GM12878 (cell line): ENCODE results near the gene CYB5R3. TPM values are rescaled to one million over a fixed set of nuclear protein-coding genes. Genes with fewer than 3 reads are reported as not detected.

Experiments used
- ATAC-seq: fragments of 200-7000 bp; cut with Tn5 transposase; 3 replicates; pipeline ENCODE4 v1.9.1; 2020; ENCODE audit warnings: mild to moderate bottlenecking, moderate library complexity
- BruUV-seq: library from RNA; stranded (reverse); fragments of 400-500 nt; replicated peaks from 2 replicates; lab custom pipeline; 2021; lab: Mats Ljungman, UMichigan
- CTCF ChIA-PET: fragments of 300-600 bp; sonication (Branson Sonifier 250); formaldehyde crosslinking; extraction: SDS; loops from one replicate; lab custom pipeline; 2021; ENCODE audit warnings: inconsistent platforms; lab: Yijun Ruan, JAX
- POLR2A ChIA-PET: fragments of 350-600 bp; formaldehyde crosslinking; extraction: SDS; loops from one replicate; lab custom pipeline; 2021; ENCODE audit warnings: inconsistent platforms; lab: Charles Lee
- RAD21 ChIA-PET: fragments of 300-600 bp; sonication (Branson Sonifier 250); formaldehyde crosslinking; loops from one replicate; lab custom pipeline; 2023; ENCODE audit warnings: antibody characterized with exemption; ENCODE audit not compliant: unreplicated experiment; lab: Charles Lee
- SMC1A ChIA-PET: fragments of 300-600 bp; sonication (Branson Sonifier 250); formaldehyde crosslinking; loops from one replicate; lab custom pipeline; 2023; ENCODE audit not compliant: unreplicated experiment, uncharacterized antibody; lab: Charles Lee
- DNase-seq: peaks from one replicate; pipeline ENCODE4 v3.0.0-alpha.2; 2011; ENCODE audit warnings: low read depth, low spot score
- FAIRE-seq: peaks from 3 replicates; lab custom pipeline; 2011; peaks lifted over from hg19 to GRCh38; lab: Jason Lieb, UNC
- H2AFZ ChIP-seq: 2 replicates; pipeline ENCODE4 v1.6.0; 2011; ENCODE audit warnings: low read depth, low read length, control low read depth; ENCODE audit not compliant: control insufficient read depth
- H3K27ac ChIP-seq: 2 replicates; pipeline ENCODE4 v1.5.1; 2011; ENCODE audit warnings: control low read depth; ENCODE audit not compliant: control insufficient read depth, insufficient read depth
- H3K27me3 ChIP-seq, 2 experiments: replicated peaks in 1 of 2; 2 replicates each; pipeline versions ENCODE4 v1.6.0 to v1.6.1; 2011; ENCODE audit warnings: low read length in 1 of 2; ENCODE audit not compliant: control insufficient read depth in 2 of 2, insufficient read depth in 2 of 2
- H3K36me3 ChIP-seq, 2 experiments: 2 replicates each; pipeline ENCODE4 v1.5.1; 2011; ENCODE audit warnings: low read length in 1 of 2; ENCODE audit not compliant: control insufficient read depth in 2 of 2, insufficient read depth in 2 of 2
- H3K4me1 ChIP-seq: 2 replicates; pipeline ENCODE4 v1.6.1; 2011; ENCODE audit warnings: mild to moderate bottlenecking, low read length, moderate library complexity, mixed read lengths; ENCODE audit not compliant: control insufficient read depth, insufficient read depth
- H3K4me2 ChIP-seq: 2 replicates; pipeline ENCODE4 v1.6.0; 2011; ENCODE audit warnings: control low read depth; ENCODE audit not compliant: control insufficient read depth, insufficient read depth
- H3K4me3 ChIP-seq: fragments of 200-600 bp; sonication (generic); 2 replicates; pipeline ENCODE4 v1.5.1; 2016
- H3K79me2 ChIP-seq: 2 replicates; pipeline ENCODE4 v1.6.0; 2011; ENCODE audit warnings: low read length; ENCODE audit not compliant: control insufficient read depth, insufficient read depth
- H3K9ac ChIP-seq: 2 replicates; pipeline ENCODE4 v1.8.0; 2011; ENCODE audit warnings: low read length, control low read depth, mixed read lengths; ENCODE audit not compliant: control insufficient read depth, insufficient read depth
- H3K9me3 ChIP-seq: replicated peaks from 3 replicates; pipeline ENCODE4 v1.5.1; 2011; ENCODE audit warnings: mild to moderate bottlenecking, low read length; ENCODE audit not compliant: control insufficient read depth, insufficient read depth
- H4K20me1 ChIP-seq: 2 replicates; pipeline ENCODE4 v1.6.0; 2011; ENCODE audit not compliant: control insufficient read depth, insufficient read depth
- ATF2 ChIP-seq: IDR thresholded peaks from 2 replicates; pipeline ENCODE4 v1.6.1; 2012; ENCODE audit warnings: low read length, inconsistent platforms
- BACH1 ChIP-seq: fragments of 450-650 bp; IDR thresholded peaks from 2 replicates; pipeline ENCODE4 v1.6.1; 2017; ENCODE audit warnings: mild to moderate bottlenecking, borderline replicate concordance
- CBFB ChIP-seq: IDR thresholded peaks from 2 replicates; pipeline ENCODE4 v1.6.1; 2016; ENCODE audit warnings: antibody characterized with exemption, low read depth
- CHD2 ChIP-seq: IDR thresholded peaks from 2 replicates; pipeline ENCODE4 v1.6.1; 2011; ENCODE audit warnings: low read depth, low read length, improper control_type of control experiment, borderline replicate concordance
- ESRRA ChIP-seq: IDR thresholded peaks from 2 replicates; pipeline ENCODE4 v1.6.1; 2012; ENCODE audit warnings: mild to moderate bottlenecking, low read length, improper control_type of control experiment
- GATAD2B ChIP-seq: fragments of 450-650 bp; conservative IDR thresholded peaks from 2 replicates; pipeline ENCODE4 v1.6.1; 2017; ENCODE audit warnings: low read depth, mild to moderate bottlenecking, moderate library complexity
- HSF1 ChIP-seq: fragments of 150-350 bp; IDR thresholded peaks from 2 replicates; pipeline ENCODE4 v1.6.1; 2014; ENCODE audit warnings: mild to moderate bottlenecking, low read depth, low read length
- NFYA ChIP-seq: IDR thresholded peaks from 2 replicates; pipeline ENCODE4 v1.6.1; 2011; ENCODE audit warnings: low read depth, mild to moderate bottlenecking, low read length, improper control_type of control experiment, borderline replicate concordance
- NKRF ChIP-seq: fragments of 450-650 bp; conservative IDR thresholded peaks from 2 replicates; pipeline ENCODE4 v1.6.1; 2017; ENCODE audit warnings: mild to moderate bottlenecking, moderate library complexity
- SREBF1 ChIP-seq: IDR thresholded peaks from 2 replicates; pipeline ENCODE4 v1.6.1; 2012; ENCODE audit warnings: mild to moderate bottlenecking, low read length
- SREBF2 ChIP-seq: IDR thresholded peaks from 2 replicates; pipeline ENCODE4 v1.6.1; 2012; ENCODE audit warnings: mild to moderate bottlenecking, low read length
- SRF ChIP-seq, 2 experiments: IDR thresholded peaks; 2 replicates each; pipeline ENCODE4 v1.6.1; 2011; ENCODE audit warnings: low read depth in 2 of 2, low read length in 2 of 2, mild to moderate bottlenecking in 1 of 2, moderate library complexity in 1 of 2
- TCF7 ChIP-seq: IDR thresholded peaks from 2 replicates; pipeline ENCODE4 v1.6.1; 2014; ENCODE audit warnings: antibody characterized with exemption, borderline replicate concordance
- WGBS: methylation state at CpG from one replicate; pipeline ENCODE4 v1.1.6; 2016; ENCODE audit warnings: low lambda C conversion rate; ENCODE audit not compliant: insufficient replicate concordance, insufficient coverage; ENCODE audit errors: missing lambda C conversion rate; 5-methylcytosine and 5-hydroxymethylcytosine counted together
- in situ Hi-C: fragments of 300-500 bp; cut with MboI; formaldehyde crosslinking; loops from 9 replicates; pipeline ENCODE4 v1.14.3; 2018; ENCODE audit warnings: mixed read lengths
- intact Hi-C: fragments of 100-400 bp; cut with micrococcal nuclease; formaldehyde crosslinking; loops from one replicate; pipeline ENCODE4 v1.14.2; 2022; ENCODE audit not compliant: unreplicated experiment
- polyA plus RNA-seq, 11 experiments: library from polyadenylated mRNA; depleted of rRNA in 4 of 11; unstranded in 6 of 11; stranded (reverse) in 5 of 11; fragments of >200 nt; fragmentation: Nextera tagmentation in 4 of 11; fragmentation: Illumina TruSeq in 1 of 11; extraction: Ambion mirVana in 4 of 11; extraction: Trizol in 1 of 11; gene quantifications; 1 replicate in 1 of 11; 2 replicates in 10 of 11; pipeline versions ENCODE4 v1.2.1 to v1.2.3, GENCODE V29; 2011 to 2016; ENCODE audit warnings: inconsistent platforms in 2 of 11, missing spikeins in 2 of 11, low read depth in 1 of 11
- total RNA-seq, 4 experiments: library from RNA; depleted of rRNA in 3 of 4; stranded (reverse); fragments of >200 nt in 3 of 4; fragmentation: Illumina TruSeq in 1 of 4; extraction: Trizol in 1 of 4; gene quantifications; 2 replicates each; pipeline versions ENCODE4 v1.2.1 to v1.2.3, GENCODE V29; 2013 to 2021

CYB5R3 gene
- total and polyA plus RNA-seq, 10 of the 15 experiments (the other 5 are each of a cell fraction or from before 2014, with no cell fraction given), result 2.0 to 119 (median 67.8) TPM

- SMC1A ChIA-PET, result no interaction called here
- POLR2A ChIA-PET, result no interaction called here
- no TSS peak for BruUV-seq
- TF ChIP-seq HSF1 (no peak), SREBF2 (no peak), BACH1 (no peak), TCF7 (no peak), NFYA (no peak), CBFB (no peak), GATAD2B (no peak), SRF (IDR thresholded peaks at IDR 0.05; ENCODE audit: low read depth in 2 of 2, low read length in 2 of 2) (no peak), NKRF (no peak), ATF2 (no peak), SREBF1 (no peak), ESRRA (no peak), CHD2 (no peak)
- ATAC-seq (no peak), DNase-seq (no peak), FAIRE-seq (no peak)
- CTCF ChIA-PET, result interaction anchor here (0.6 to 1.3 kb wide), 3 partner anchors 9 to 75 kb away, joined by 3 to 5 read pairs (median 3); no protein-coding TSS in a partner anchor
- Histone ChIP-seq H3K36me3 (peaks cover 8 to 20% of the 10 kb centered on the region in 2 experiments), H3K27me3 (no peaks in the 10 kb centered on the region), H3K9me3 (no peaks in the 10 kb centered on the region), H2AFZ (no peak overlapping the region), H3K79me2 (peaks cover 75% of the 10 kb centered on the region), H3K4me2 (no peak overlapping the region), H3K4me3 (no peak overlapping the region), H3K9ac (no peak overlapping the region), H3K4me1 (peaks cover 11% of the 10 kb centered on the region), H4K20me1 (peaks cover 21% of the 10 kb centered on the region; the same call in 1 of the 2 replicates), H3K27ac (no peak overlapping the region)
- in situ Hi-C loops (no loop called here), intact Hi-C loops (no loop called here)
- WGBS, result 77% methylated on average over 11 of the region's 11 CpGs
- RAD21 ChIA-PET, result no interaction called here
Measured at GRCh38 chr22:42608823-42609361, 40.3 kb downstream of the CYB5R3 start.
